Epidermal melanocyte (primary cell): ENCODE data around the gene SCARB1.
"Not testable (repeated sequence)": the region's sequence is repeated elsewhere in the genome, so short reads cannot be mapped to it uniquely, and the experiment has no call there.

Source experiments
- DNase-seq: peaks from one replicate; pipeline ENCODE4 v3.0.0; 2011; ENCODE audit warnings: low spot score; ENCODE audit not compliant: insufficient read length

The SCARB1 gene

DNA sequence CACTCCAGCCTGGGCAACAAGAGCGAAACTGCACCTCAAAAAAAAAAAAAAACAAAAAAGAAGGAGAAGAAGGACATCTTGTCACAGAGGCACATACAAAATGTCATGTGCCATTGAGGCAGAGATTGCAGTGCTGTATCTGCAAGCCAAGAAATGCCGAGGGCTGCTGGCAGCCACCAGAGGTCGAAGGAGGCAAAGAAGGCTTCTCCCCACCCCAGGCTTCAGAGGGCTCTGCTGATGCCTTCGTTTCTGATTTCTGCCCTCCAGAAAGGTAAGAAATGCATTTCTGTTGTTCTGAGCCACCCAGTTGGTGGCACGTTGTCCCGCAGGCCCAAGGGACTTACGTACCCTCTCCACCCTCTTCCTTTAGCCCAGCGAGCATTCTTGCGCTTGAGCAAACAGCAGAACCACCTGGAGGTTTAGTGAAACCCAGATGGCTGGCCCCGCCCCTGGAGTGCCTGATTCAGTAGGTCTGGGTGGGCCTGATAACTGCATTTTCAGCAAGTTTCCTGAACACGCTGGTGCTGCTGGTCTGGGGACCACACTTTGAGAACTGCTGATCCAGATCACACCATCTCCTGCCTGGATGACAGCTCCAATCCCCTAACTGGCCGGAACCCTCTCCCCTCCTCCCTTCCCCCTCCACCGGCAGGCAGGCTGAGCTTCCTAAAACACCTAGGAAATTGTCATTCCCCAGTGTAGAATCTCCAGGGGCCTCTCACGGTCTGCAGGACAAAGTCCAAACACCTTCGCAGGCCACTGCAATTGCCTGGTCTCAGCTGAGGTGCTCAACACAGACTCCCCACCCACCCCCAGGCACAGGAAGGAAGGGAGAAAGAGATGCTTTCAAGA lies 21.1 kb upstream of the SCARB1 start:
- no peak for DNase-seq

GRCh38 chr12:124883263-124884130 lies 19.8 kb upstream of the SCARB1 start:
- DNase-seq, result no peak

- DNase-seq, result no peak
These were observed 17.5 kb upstream of the SCARB1 start for GRCh38 chr12:124881123-124881522.

- not testable (repeated sequence) for DNase-seq
These were observed 16.7 kb upstream of the SCARB1 start for GRCh38 chr12:124880335-124880734.

- DNase-seq, result no peak
These were observed 15.3 kb upstream of the SCARB1 start for GRCh38 chr12:124878795-124879516.

DNA sequence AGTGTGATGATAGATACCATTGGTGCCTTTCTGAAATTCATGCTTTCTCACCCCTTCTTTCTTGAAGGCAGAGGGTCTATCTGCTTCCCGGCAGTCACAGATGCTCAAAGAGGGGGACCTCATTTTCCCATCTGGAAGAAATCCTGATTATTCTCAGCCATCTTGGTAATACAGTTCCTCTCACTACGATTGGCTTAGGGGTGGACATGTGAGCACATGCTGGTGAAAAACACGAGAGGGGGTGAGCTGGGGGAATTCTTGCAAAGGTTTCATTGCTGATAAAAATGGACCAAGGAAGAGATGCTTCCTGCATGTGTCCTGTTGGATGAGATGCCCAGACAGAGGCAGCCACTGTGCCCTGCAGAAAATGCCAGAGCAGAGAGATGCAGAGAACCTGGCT lies 13.8 kb upstream of the SCARB1 start:
- DNase-seq, result no peak

DNA sequence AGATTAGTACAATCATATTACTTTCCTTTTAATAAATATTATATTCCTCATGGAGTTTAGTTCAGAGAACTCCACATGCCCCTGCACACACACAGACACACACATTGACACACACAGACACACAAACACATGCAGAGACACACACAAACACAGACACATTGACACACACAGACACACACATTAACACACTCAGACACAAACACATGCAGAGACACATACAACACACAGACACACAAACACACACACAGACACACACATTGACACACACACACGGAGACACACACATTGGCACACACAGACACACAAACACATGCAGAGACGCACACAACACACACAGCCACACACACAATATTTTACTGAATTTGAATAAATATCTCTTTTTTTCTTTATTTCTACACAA lies 12.5 kb upstream of the SCARB1 start:
- DNase-seq, result no peak

DNA sequence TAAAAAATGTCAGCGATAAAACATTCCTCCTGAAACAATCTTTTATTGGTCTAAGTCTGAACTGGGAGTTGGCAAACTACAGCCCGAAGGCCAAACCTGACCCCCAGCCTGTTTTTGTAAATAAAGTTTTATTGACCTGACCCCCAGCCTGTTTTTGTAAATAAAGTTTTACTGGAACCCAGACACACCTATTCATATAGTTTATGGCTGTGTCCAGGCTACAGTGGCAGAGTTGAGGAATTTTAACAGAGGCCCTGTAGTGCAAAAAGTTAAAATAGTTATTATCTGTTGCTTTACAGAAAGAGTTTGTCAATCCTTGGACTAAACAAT lies 12.1 kb upstream of the SCARB1 start:
- no peak for DNase-seq

DNA sequence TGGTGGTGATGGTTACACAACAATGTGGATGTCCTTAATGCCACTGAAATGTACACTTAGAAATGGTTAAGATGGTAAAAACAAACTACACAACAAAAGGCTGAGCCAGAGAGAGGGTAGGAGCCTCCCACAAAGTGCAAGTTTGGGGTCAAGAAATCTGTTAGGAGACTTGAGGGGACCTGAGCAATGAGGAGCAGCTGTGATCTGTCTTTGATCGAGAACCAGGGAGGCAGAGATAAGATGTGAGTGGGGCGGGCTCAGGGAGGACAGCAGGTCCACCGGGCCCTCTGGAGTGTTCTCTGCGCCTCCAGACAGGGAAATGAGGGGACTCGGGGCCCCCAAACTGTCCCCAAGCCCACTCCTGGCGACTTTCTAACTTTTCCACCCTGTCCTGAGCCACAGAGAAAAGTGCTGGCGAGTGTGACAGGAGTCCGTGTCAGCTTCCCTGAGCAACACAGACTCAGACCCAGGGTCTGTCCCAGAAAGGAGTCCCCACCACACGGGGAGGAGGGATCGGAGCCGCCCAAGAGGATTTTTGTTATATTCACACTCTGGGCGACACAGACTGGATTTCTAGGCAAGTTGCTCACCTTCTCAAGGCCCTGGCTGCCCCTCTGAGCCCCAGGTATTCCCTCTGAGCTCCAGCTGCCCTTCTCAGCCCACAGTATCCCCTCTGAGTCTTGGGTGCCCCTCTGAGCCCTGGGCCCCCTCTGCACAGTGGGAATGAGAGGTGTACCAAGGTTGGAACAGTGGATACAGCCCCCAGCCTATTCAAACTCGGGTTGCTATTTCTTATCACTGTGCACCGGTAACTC lies 11.5 kb upstream of the SCARB1 start:
- no peak for DNase-seq

- no peak for DNase-seq
These were observed 10.5 kb upstream of the SCARB1 start for GRCh38 chr12:124874188-124874587.

- no peak for DNase-seq
These were observed 8.5 kb upstream of the SCARB1 start for GRCh38 chr12:124872068-124872719.

- DNase-seq, result no peak
These were observed 7.6 kb upstream of the SCARB1 start for GRCh38 chr12:124871297-124871696.

DNA sequence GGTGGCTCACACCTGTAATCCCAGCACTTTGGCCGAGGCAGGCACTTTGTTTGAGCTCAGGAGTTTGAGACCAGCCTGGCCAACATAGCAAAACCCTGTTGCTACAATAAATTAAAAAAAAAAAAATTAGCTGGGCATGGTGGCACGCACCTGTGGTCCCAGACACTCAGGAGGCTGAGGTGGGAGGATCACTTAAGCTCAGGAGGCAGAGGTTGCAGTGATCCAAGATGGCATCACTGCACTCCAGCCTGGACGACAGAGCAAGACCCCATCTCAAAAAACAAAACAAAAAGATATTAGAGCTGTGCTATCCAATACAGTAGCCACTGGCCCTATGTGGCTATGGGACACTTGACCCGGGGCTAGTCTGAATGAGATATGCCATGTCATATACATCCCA lies 6.9 kb upstream of the SCARB1 start:
- no peak for DNase-seq

- peak; percentile 72 for DNase-seq
These were observed 5.5 kb upstream of the SCARB1 start for GRCh38 chr12:124869059-124869665.

DNA sequence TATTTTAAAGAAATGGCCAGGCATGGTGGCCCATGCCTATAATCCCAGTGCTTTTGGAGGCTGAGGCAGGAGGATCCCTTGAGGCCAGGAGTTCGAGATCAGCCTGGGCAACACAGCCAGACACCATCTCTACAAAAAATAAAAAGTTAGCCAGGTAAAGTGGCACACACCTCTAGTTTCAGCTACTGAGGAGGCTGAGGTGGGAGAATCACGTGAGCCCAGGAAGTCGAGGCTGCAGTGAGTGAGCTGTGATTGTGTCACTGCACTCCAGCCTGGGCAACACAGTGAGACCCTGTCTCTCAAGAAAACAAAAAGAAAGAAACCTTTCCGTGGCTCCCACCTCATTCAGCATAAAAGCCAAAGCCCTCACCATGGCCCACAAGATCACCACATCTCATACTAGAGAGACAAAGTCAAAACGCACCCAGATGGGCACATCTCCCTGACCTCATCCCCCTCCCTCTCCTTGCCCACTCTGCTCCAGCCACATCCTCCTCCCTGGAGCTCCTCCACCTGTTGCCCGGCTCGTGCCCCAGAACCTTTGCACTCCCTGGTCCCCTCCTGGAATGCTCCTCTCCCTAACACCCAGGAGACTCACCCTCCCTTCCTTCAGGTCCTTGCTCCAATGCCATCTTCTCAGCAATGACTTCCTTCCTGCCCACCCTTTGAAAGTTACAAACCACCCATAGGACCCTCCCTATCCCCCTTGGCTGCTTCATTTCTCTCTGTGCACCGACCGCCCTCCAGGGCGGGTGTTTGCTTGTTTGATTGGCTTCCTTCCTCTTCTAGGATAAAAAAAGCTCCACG lies 4.8 kb upstream of the SCARB1 start:
- DNase-seq, result no peak

GRCh38 chr12:124867401-124867930 lies 3.8 kb upstream of the SCARB1 start:
- DNase-seq, result no peak

DNA sequence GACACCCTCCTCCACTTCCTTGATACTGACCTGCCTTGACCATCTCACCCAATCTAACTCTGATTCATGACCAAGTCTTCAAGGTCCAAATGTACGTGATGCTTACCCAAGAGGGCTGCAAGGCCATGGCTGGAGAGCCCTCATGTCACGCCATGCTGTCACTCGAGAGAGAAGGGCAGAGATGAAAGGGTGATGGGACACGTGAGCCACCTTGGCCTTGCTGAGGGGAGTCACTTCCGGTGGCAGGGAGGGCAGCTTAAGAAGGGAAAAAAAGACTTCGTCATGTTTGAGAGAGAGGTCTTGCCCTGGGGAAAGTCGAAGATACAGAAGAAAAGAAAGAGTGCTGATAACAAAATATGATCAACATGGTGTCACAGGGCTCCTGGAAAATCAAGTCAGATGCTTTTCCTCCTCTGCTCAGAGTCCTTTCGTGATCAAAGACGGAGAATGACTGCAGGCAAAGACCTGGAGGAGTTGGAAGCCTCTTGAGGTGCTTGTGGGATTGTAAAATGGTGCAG lies 3.3 kb upstream of the SCARB1 start:
- no peak for DNase-seq

- DNase-seq, result no peak
These were observed 2.7 kb upstream of the SCARB1 start for GRCh38 chr12:124866195-124866882.
